GM18951 (cell line): Measurements from ENCODE around the gene IL31.

Experiments used
- POLR2A ChIP-seq: IDR thresholded peaks from 4 replicates; pipeline ENCODE4 v1.6.1; 2011; ENCODE audit warnings: mild to moderate bottlenecking; ENCODE audit not compliant: insufficient read length, insufficient read depth; ENCODE audit errors: extremely low read depth
- in situ Hi-C: fragments of 300-500 bp; cut with MboI; formaldehyde crosslinking; loops from one replicate; pipeline ENCODE4 v1.12.0; 2022; ENCODE audit warnings: low sequenced_read_pairs, mixed read lengths, inconsistent platforms; ENCODE audit not compliant: unreplicated experiment

Gene IL31

GRCh38 chr12:122201381-122201780 lies 27.4 kb upstream of the IL31 start:
- no peak for TF ChIP-seq POLR2A

GRCh38 chr12:122200541-122201175 lies 26.6 kb upstream of the IL31 start:
- in situ Hi-C loops = no loop called here
- TF ChIP-seq POLR2A = no peak

More at GRCh38 chr12:122201381-122201780, 27.4 kb upstream of the IL31 start:
- in situ Hi-C loops = no loop called here

- in situ Hi-C loops = no loop called here
- TF ChIP-seq POLR2A = no peak
Observed at GRCh38 chr12:122199484-122200355, 25.7 kb upstream of the IL31 start.

DNA sequence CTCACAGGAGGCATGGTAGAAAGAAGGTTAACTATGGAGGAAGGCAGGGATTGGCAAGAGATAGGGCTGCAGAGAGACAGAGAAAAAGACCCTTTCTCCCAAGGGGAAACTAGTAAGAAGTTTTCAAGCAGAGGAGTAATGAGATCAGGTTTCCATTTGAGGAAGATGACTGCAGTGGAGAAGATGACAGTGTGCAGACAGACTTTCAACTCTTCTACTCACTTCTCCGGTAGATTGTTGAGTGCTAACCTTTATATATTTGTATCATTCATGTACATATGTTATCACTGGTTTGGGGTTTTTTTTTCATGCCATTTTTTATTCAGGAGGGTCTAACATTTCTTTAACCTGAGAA lies 23.6 kb upstream of the IL31 start:
- TF ChIP-seq POLR2A = no peak
- in situ Hi-C loops = no loop called here

- TF ChIP-seq POLR2A = no peak
- in situ Hi-C loops = no loop called here
Observed at GRCh38 chr12:122195405-122195804, 21.4 kb upstream of the IL31 start.

- TF ChIP-seq POLR2A = no peak
- in situ Hi-C loops = no loop called here
Observed at GRCh38 chr12:122194804-122195203, 20.8 kb upstream of the IL31 start.

DNA sequence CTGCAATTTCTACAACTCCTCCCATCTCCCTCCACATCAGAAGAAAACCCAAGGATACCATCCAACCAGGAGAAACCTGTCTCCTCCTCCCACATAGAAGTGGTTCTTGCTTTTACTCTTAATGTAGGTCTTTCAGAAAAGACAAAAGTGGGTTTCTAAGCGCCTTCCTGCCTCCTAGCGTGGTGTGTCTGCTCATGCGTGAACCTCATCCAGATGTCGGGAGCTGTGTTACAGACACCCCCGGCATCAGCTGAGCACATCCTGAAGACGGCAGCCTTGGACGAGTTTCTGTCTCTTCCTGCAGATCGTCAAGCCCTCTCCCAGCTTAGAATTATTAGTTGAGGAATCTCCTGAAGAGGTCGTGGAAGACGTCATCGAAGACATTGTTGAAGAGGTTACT lies 18.4 kb upstream of the IL31 start:
- in situ Hi-C loops = no loop called here
- TF ChIP-seq POLR2A = no peak

GRCh38 chr12:122190842-122191668 lies 17.0 kb upstream of the IL31 start:
- TF ChIP-seq POLR2A = no peak
- in situ Hi-C loops = no loop called here

GRCh38 chr12:122189626-122190475 lies 15.8 kb upstream of the IL31 start:
- no peak for TF ChIP-seq POLR2A
- in situ Hi-C loops = no loop called here

GRCh38 chr12:122187466-122187865 lies 13.4 kb upstream of the IL31 start:
- in situ Hi-C loops = no loop called here
- no peak for TF ChIP-seq POLR2A

DNA sequence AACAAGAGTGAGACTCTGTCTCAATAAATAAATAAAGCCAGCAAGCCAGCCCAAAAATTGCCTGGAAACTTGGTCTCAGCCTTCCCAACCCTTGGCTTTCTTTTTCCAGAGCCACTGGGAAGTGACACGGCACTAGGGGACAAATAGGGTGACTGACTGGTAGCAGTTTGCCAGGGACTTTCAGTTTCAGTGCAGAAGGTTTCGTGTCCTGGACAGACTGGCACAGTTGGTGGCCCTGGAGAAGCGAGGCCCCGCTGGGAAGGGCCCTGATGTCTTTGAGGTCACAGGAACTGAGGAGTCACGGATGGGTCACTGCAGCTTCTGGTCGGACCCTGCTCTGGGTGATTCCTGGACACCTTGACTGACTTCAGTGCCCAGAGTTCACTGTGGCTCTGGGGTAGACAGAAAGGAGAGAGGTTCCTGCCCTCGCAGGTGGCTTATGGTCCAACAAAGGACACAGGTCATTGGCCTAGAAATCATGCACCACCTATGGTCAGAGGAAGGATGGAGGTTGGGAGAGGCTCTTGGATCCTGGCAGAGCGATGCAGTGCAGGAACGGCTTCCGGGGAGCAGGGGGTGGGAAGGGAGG lies 11.6 kb upstream of the IL31 start:
- TF ChIP-seq POLR2A = no peak
- in situ Hi-C loops = no loop called here

DNA sequence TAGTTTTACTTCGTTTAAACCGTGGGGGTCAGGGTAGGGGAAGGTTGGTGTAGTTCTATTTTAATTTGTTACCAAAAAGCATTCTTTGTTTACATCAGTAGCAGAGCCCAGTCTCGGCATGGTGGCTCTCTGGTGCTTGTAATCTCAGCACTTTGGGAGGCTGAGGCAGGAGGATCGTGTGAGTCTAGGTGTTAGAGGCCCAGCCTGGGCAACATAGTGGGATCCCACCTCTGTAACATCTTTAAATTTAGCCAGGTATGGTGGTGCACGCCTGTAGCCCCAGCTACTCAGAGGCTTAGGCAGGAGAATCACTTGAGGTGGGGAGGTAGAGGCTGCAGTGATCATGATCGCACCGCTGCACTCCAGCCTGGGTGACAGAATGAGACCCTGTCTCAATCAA lies 11.1 kb upstream of the IL31 start:
- no peak for TF ChIP-seq POLR2A
- in situ Hi-C loops = no loop called here
